BJ (cell line): ENCODE data around the gene MAK. TPM values are rescaled to one million over a fixed set of nuclear protein-coding genes. Genes with fewer than 3 reads are reported as not detected.
"Not testable (repeated sequence)": the region's sequence is repeated elsewhere in the genome, so short reads cannot be mapped to it uniquely, and the experiment has no call there.

Experiments
- CTCF ChIA-PET: fragments of 350-600 bp; formaldehyde crosslinking; extraction: SDS; loops from one replicate; lab custom pipeline; 2021; ENCODE audit warnings: antibody characterized with exemption, inconsistent platforms; lab: Yijun Ruan, JAX
- POLR2A ChIA-PET: fragments of 300-600 bp; sonication (Branson Sonifier 250); formaldehyde crosslinking; extraction: SDS; loops from one replicate; lab custom pipeline; 2021; ENCODE audit warnings: antibody characterized with exemption; lab: Charles Lee
- DNase-seq: peaks from one replicate; pipeline ENCODE4 v3.0.0-alpha.2; 2011; ENCODE audit warnings: low read depth
- H3K27me3 ChIP-seq: 2 replicates; pipeline ENCODE4 v1.6.0; 2011; ENCODE audit warnings: low read length; ENCODE audit not compliant: control insufficient read depth, insufficient read depth
- H3K36me3 ChIP-seq: 2 replicates; pipeline ENCODE4 v1.5.1; 2011; ENCODE audit warnings: low read length; ENCODE audit not compliant: control insufficient read depth, insufficient read depth
- H3K4me3 ChIP-seq: 2 replicates; pipeline ENCODE4 v1.5.1; 2011; ENCODE audit warnings: low read depth, mild to moderate bottlenecking, control low read depth, low read length
- polyA plus RNA-seq: library from polyadenylated mRNA; depleted of rRNA; stranded (reverse); fragments of >200 nt; gene quantifications from 2 replicates; pipeline ENCODE4 v1.2.3, GENCODE V29; 2011
- TF ChIP-seq, protein P1 (sequence below): IDR thresholded peaks from 2 replicates; pipeline ENCODE4 v1.5.1; 2011; ENCODE audit warnings: low read depth, mild to moderate bottlenecking, control low read depth, inconsistent platforms, low read length, moderate library complexity; ENCODE audit not compliant: insufficient read depth

Gene MAK
- polyA plus RNA-seq, 1 experiment: not detected

DNA sequence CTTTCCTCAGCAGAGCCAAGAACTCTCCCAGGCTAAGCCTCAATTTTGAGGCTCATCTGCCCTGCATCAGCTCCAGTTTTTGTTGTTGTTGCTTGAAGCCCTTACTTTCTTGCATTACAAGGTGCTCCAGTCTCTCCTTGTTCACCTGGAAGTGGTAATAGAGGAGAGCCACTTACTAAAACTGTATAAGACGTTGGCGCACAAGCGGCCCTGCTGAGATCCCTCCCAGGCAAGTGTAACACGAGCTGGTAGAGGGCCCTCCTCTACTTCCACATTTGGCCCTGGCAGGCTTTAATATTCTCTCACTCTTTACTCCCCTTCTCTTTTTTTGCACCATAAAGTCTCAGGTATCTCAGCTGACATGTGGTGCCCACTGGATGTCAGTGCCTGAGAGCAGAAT, 24.0 kb upstream of the MAK start:
- H3K4me3 ChIP-seq: no peak overlapping the region
- CTCF ChIA-PET: interaction anchor here (1.4 kb wide), 1 partner anchor 10 kb away, joined by 4 read pairs; no protein-coding TSS in a partner anchor
- H3K27me3 ChIP-seq: no peaks in the 10 kb centered on the region
- POLR2A ChIA-PET: no interaction called here
- H3K36me3 ChIP-seq: no peaks in the 10 kb centered on the region
- no peak for DNase-seq
- TF ChIP-seq, protein P1, sequence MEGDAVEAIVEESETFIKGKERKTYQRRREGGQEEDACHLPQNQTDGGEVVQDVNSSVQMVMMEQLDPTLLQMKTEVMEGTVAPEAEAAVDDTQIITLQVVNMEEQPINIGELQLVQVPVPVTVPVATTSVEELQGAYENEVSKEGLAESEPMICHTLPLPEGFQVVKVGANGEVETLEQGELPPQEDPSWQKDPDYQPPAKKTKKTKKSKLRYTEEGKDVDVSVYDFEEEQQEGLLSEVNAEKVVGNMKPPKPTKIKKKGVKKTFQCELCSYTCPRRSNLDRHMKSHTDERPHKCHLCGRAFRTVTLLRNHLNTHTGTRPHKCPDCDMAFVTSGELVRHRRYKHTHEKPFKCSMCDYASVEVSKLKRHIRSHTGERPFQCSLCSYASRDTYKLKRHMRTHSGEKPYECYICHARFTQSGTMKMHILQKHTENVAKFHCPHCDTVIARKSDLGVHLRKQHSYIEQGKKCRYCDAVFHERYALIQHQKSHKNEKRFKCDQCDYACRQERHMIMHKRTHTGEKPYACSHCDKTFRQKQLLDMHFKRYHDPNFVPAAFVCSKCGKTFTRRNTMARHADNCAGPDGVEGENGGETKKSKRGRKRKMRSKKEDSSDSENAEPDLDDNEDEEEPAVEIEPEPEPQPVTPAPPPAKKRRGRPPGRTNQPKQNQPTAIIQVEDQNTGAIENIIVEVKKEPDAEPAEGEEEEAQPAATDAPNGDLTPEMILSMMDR: no peak

GRCh38 chr6:10861086-10861485, 22.7 kb upstream of the MAK start:
- ChIA-PET CTCF (interaction anchor here (0.6 kb wide), 1 partner anchor 12 kb away, joined by 3 read pairs; no protein-coding TSS in a partner anchor), POLR2A (no interaction called here)
- H3K27me3 ChIP-seq: no peaks in the 10 kb centered on the region
- no peak overlapping the region for H3K4me3 ChIP-seq
- TF ChIP-seq, protein P1: no peak
- DNase-seq: no peak
- H3K36me3 ChIP-seq: no peaks in the 10 kb centered on the region

- no peaks in the 10 kb centered on the region for H3K27me3 ChIP-seq
- H3K36me3 ChIP-seq: no peaks in the 10 kb centered on the region
- TF ChIP-seq, protein P1: no peak
- ChIA-PET CTCF (no interaction called here), POLR2A (no interaction called here)
- H3K4me3 ChIP-seq: no peak overlapping the region
- no peak for DNase-seq
Measured at GRCh38 chr6:10857259-10857658, 18.9 kb upstream of the MAK start.

DNA sequence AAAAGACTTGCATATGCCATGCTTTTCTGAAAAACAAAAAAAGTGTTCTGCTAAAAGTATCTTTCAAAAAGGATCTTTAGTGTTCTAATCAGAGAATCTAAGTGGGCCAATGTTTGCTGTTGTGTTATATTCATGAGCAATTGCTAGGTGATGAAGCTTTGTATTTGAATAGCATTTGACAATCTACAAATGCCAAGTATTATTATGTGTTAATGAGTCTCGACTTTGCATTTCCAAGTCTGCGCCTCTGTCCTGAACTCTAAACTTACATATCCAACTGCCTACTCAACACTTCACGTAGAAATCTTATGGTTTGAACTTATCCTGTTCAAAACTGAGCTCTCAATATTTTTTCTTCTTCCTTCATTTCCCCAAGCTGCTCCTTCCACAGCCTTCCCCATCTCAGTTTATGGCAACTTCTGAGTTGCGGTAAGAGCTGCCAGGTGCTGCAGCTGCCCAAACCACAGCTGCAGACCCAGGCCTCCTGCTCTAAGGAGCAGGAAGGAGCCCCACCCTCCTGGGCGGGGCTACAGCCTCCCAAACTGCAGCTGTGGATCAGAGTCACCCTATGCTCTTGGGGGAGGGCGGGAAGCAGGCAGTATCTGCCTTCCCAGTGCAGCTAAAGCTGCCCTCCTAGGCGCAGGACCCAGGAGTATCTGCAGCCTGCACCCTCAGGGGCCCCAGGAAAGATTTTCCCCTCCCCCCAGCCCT, 16.7 kb upstream of the MAK start:
- no peak for DNase-seq
- no peak overlapping the region for H3K4me3 ChIP-seq
- CTCF ChIA-PET: interaction anchor here (0.7 kb wide), 1 partner anchor 19 kb away, joined by 3 read pairs; no protein-coding TSS in a partner anchor
- no peaks in the 10 kb centered on the region for H3K27me3 ChIP-seq
- POLR2A ChIA-PET: no interaction called here
- TF ChIP-seq, protein P1: no peak
- no peaks in the 10 kb centered on the region for H3K36me3 ChIP-seq

DNA sequence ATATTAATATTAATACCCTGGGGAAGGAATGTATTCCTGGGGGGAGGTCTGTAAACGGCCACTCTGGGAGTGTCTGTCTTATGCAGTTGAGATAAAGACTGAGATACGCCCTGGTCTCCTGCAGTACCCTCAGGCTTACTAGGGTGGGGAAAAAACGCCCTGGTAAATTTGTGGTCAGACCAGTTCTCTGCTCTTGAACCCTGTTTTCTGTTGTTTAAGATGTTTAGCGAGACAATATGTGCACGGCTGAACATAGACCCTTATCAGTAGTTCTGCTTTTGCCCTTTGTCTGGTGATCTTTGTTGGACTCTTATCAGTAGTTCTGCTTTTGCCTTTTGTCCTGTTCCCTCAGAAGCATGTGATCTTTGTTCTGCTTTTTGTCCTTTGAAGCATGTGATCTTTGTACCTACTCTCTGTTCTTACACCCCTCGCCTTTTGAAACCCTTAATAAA, 15.5 kb upstream of the MAK start:
- CTCF ChIA-PET: interaction anchor here (0.7 kb wide), 1 partner anchor 21 kb away, joined by 3 read pairs; no protein-coding TSS in a partner anchor
- H3K27me3 ChIP-seq, DNase-seq, H3K4me3 ChIP-seq, H3K36me3 ChIP-seq, POLR2A ChIA-PET: not testable (repeated sequence)
